GDM1 (cell line): Measurements from ENCODE around the gene FLNC.

Experiments used
- DNase-seq: peaks from one replicate; lab custom pipeline; 2025; lab: John Stamatoyannopoulos, UW

Gene FLNC

DNA sequence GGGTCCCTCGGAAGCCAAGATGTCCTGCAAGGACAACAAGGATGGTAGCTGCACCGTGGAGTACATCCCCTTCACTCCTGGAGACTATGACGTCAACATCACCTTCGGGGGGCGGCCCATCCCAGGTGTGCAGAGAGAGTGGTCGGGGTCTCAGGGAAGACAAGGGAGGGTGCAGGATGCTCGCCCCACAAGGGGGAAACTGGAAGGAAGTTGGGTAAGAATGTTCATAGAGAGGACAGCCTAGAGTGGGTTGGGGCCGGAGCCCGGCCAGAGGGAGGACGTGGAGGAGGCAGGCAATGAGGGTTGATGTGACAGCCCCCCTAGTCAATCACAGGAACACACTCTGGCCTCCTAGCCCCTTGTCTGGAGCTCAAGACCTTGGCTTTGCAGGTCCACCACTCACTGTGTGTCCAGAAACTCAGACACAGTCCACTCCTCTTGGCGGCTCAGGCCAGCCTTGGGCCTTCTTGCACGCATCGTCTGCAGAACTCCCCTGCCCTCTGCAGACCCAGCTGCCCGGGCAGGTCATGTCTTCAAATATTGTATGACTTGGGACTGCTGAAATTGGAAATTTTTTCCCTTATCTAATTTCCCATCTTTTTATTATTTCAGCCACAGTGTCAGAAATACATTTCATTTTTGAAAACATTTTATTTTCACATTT lies 16.7 kb downstream of the FLNC start:
- no peak for DNase-seq

GRCh38 chr7:128847721-128848211 lies 17.6 kb downstream of the FLNC start:
- no peak for DNase-seq

- no peak for DNase-seq
Observed at GRCh38 chr7:128848289-128849155, 18.3 kb downstream of the FLNC start.

DNA sequence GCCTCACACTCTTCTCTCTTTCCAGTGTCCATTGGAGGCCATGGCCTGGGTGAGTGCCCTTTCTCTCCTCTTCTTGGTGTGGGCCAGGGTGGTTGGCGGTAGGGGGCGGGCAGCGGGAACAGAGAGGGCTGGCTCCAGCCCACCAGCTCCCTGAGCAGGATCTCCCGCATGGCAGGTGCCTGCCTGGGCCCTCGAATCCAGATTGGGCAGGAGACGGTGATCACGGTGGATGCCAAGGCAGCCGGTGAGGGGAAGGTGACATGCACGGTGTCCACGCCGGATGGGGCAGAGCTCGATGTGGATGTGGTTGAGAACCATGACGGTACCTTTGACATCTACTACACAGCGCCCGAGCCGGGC lies 18.9 kb downstream of the FLNC start:
- no peak for DNase-seq

DNA sequence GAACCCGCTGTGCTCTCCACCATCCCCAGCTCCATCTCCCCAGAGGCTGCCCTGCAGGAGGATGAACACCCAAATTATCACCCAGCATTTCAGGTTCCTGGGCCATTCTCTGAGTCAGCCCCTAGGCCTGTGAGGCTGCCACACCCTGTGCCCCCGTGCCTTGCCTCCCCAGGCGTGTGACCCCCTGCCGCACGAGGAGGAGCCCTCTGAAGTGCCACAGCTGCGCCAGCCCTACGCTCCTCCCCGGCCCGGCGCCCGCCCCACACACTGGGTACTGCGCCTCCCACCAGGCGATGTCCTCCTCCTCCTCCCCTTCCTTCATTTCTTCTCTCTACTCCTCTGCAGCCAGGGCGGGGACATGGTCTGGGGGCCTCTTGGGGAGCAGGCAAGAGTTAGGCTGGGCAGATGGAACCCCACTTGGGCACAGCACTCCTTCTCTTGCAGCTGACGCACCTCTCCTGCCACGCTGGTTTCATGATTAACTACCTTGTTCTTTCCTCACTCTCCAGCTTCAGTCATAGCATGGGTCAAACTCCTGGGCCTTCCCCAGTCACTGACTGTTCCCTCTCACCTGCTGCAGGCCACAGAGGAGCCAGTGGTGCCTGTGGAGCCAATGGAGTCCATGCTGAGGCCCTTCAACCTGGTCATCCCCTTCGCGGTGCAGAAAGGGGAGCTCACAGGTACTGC lies 19.7 kb downstream of the FLNC start:
- DNase-seq, result no peak

GRCh38 chr7:128852537-128853254 lies 22.5 kb downstream of the FLNC start:
- no peak for DNase-seq

- DNase-seq, result no peak
Observed at GRCh38 chr7:128853799-128854198, 23.6 kb downstream of the FLNC start.

DNA sequence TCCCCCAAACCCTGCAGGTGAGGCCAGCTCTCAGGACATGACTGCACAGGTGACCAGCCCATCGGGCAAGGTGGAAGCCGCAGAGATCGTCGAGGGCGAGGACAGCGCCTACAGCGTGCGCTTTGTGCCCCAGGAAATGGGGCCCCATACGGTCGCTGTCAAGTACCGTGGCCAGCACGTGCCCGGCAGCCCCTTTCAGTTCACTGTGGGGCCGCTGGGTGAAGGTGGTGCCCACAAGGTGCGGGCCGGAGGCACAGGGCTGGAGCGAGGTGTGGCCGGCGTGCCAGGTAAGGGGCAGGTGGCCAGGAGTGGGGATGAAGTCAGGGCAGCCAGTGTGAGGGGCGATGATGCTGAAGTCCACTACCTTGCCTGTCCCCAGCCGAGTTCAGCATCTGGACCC lies 24.2 kb downstream of the FLNC start:
- no peak for DNase-seq

- DNase-seq, result no peak
Observed at GRCh38 chr7:128855559-128855958, 25.4 kb downstream of the FLNC start.

GRCh38 chr7:128856001-128856718 lies 26.0 kb downstream of the FLNC start:
- no peak for DNase-seq

DNA sequence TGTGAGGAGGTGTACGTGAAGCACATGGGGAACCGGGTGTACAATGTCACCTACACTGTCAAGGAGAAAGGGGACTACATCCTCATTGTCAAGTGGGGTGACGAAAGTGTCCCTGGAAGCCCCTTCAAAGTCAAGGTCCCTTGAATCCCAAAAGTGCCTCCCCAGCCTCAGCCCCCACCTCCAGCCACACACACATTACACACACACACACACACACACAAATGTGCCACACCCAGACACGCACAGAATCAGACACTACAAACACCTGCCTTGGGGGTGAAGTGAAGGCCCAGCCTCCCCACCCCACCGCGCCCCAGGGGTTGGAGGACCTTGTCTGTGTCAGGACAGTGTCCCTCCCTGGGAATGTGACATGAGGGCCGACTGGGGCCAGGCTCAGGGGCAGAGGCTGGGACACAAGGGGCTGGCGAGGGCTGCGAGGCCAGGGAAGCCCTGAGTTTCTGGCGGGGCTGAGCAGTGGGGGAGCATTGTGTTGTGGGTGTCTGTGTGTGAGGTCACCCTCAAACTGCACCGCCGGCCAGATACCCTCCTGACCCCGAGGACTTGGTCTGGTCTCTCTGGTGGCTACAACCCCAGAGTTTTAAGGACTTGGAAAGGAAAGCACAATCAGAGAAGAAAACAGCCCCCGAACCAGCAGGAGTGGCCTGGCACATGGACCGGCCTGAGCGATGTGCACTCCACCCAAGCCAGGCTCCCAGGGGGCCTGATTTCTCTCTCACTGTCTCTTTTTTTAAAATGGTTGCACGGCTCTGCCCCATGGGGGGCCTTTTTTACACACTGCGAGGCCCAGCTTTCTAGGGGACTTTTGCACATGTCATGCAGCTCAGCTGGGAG lies 28.4 kb downstream of the FLNC start:
- DNase-seq, result no peak

GRCh38 chr7:128859232-128860157 lies 29.3 kb downstream of the FLNC start:
- DNase-seq, result no peak

- DNase-seq, result no peak
Observed at GRCh38 chr7:128860158-128861073, 30.2 kb downstream of the FLNC start.

DNA sequence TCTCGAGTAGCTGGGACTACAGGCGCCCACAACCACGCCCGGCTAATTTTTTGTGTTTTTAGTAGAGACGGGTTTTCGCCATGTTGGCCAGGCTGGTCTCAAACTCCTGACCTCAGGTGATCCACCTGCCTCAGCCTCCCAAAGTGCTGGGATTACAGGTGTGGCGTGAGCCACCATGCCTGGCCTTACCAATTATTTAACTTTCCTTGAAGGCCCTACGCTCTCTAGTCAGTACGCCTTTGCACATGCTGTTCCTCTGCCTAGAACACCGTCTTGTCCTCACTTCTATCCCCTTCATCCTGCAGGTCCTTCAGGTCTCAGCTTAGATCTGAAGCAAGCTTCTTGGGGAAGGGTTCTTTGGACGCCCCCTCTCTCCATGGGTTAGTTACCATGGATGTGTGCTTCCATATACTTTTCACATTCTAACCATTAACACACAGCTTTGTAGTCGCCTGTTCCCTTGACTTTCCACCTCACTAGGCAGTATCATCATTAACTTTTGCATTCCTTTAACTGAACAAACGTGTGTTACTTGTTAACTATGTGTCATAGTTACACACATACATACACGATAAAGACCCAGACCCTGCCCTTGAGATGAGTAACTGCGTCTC lies 31.9 kb downstream of the FLNC start:
- no peak for DNase-seq

DNA sequence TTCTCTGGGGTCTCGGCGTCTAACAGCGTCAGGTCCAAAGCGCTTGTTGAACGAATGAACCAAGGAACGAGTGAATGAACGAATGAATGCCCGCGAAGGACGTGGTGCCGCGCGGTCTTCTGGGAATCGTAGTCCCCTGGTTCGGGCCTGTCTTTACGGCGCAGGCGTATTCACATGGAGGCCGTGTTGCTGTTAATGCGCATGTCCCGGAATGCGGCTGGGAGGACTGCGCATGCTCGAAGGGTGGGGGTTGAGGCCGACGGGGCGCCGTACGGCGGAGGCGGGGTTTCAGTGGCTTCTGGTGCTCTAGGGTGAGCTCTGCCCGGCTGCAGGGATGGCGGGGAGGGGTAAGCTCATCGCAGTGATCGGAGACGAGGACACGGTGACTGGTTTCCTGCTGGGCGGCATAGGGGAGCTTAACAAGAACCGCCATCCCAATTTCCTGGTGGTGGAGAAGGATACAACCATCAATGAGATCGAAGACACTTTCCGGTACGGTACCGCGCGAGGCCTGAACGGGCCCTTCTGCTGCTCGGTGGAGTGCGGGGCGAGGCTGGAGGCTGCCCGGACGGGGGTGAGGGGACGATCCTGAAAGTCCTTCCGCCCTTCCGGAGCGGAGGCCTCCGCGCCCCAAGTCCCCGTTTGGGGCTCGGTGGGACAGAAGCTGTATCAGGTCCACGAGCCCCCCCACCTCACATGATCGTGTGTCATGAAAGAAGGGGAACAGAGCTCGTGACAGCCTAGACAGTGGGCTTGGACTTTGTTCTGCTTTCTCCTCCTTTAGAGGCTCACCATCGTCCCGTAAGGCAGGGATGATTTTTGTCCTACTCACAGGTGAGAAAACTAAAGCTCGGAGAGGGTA lies 32.6 kb downstream of the FLNC start, which contains the start of gene ATP6V1F:
ATP6V1F (plus strand) TSS at position 286 of the 862 bp plus-strand sequence; CDS start at position 335, 49 bp downstream.
- DNase-seq, result peak; percentile 98

DNA sequence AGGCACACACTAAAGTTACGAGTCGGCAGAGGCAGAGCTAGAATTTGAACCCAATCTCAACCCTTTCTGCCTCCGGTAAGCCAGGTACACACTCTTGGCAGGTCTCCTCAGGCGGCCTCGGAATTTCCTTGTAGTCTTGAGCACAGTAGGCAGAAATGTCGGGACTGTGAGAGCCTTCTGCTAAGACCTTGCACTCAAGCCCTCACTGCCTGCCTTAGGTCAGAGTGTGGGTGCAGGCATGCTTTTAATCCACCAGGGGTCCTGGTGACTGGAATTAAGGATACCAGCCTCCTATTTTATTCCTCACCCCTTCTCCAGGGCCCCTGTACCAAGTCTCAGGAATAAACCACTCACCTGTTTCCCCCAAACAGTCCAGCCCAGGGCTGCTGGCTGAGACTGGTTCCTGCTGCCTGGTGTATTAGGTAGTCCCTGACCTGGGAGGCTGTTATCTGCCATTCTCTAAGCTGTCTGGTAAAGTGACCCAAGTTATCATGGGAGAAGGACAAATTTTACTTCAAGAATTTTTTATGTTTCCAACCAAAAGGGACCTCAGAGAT lies 33.3 kb downstream of the FLNC start:
- DNase-seq, result peak; percentile 39
